ENCODE results near the gene ESR1.
"Not testable (repeated sequence)": the region's sequence is repeated elsewhere in the genome, so short reads cannot be mapped to it uniquely, and the experiment has no call there.

Gene ESR1

DNA sequence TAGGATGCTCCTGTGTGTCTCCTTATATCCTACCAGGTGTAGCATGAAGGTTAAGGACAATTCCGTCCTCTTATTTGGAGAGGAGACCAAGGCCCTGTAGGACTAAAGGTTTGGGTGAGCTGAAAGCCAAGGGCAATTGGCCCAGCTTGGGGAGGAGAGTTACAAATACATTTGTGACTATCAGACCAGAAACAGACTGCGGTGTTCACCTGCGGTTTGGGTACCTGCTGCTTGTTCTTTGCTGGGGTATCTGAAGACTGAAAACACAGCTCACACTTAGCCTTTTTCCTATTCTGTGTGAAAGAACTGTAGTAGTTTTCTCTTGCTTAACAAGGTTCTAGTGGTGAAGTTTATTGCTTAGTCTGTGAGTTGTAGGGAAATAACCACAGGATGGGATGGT is 55.0 kb downstream of the ESR1 start:
- no peaks in the 10 kb centered on the region for H3K27me3 ChIP-seq
- H3K4me1 ChIP-seq, result no peaks in the 10 kb centered on the region
- H3K27ac ChIP-seq, result no peak overlapping the region
- TF ChIP-seq, protein P1, sequence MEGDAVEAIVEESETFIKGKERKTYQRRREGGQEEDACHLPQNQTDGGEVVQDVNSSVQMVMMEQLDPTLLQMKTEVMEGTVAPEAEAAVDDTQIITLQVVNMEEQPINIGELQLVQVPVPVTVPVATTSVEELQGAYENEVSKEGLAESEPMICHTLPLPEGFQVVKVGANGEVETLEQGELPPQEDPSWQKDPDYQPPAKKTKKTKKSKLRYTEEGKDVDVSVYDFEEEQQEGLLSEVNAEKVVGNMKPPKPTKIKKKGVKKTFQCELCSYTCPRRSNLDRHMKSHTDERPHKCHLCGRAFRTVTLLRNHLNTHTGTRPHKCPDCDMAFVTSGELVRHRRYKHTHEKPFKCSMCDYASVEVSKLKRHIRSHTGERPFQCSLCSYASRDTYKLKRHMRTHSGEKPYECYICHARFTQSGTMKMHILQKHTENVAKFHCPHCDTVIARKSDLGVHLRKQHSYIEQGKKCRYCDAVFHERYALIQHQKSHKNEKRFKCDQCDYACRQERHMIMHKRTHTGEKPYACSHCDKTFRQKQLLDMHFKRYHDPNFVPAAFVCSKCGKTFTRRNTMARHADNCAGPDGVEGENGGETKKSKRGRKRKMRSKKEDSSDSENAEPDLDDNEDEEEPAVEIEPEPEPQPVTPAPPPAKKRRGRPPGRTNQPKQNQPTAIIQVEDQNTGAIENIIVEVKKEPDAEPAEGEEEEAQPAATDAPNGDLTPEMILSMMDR (IDR thresholded peaks at IDR 0.05), result no peak
- no peak for DNase-seq
- H3K9me3 ChIP-seq, result no peaks in the 10 kb centered on the region
- intact Hi-C loops (cut with DNase I; ENCODE audit: low total_unique reads), result no loop called here
- no peaks in the 10 kb centered on the region for H3K36me3 ChIP-seq
- no peak overlapping the region for H3K4me3 ChIP-seq

DNA sequence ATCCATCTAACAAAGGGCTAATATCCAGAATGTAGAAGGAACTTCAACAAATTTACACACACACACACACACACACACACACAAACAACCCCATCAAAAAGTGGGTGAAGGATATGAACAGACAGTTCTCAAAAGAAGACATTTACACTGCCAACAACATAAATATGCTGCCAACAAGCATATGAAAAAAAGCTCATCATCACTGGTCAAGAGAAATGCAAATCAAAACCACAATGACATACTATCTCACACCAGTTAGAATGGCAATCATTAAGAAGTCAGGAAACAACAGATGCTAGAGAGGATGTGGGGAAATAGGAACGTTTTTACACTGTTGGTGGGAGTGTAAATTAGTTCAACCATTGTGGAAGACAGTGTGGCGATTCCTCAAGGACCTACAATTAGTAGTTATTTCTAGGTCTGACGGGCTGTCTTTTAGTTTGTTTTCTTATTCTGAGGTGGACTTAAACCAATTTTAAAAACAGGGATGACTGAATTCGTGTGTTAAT is 59.9 kb downstream of the ESR1 start:
- H3K4me3 ChIP-seq; H3K27me3 ChIP-seq; H3K36me3 ChIP-seq; intact Hi-C loops (cut with DNase I; ENCODE audit: low total_unique reads); H3K9me3 ChIP-seq; DNase-seq; H3K27ac ChIP-seq: not testable (repeated sequence)
- peaks cover 0 to 24% (median 6%) of the 10 kb centered on the region in 4 donors for H3K4me1 ChIP-seq

DNA sequence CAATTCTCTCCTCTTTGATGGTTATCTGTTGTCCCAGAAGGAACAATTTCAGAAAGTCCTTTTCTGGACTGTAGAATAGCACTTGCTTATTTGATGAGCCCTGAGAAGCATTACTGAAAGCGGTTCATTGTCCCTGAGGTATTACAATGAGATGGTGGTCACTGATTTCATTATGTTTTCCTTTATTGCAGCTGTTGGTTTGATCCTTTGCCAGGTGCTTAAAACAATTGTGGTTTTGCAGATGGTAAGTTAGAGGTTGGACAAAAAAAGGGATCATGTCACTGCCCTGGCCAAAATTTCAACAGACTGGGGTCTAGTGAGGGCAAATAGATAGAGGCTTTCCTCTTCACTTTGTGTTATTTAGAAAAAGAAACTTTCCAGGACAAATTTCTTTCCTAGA is 61.9 kb downstream of the ESR1 start:
- Histone ChIP-seq H3K36me3 (no peaks in the 10 kb centered on the region), H3K27ac (peak overlapping the region in 1 of 2 donors; percentile 19), H3K4me3 (no peak overlapping the region), H3K4me1 (peaks cover 0 to 30% (median 6%) of the 10 kb centered on the region in 4 donors), H3K27me3 (no peaks in the 10 kb centered on the region), H3K9me3 (no peaks in the 10 kb centered on the region)
- no peak for DNase-seq
- intact Hi-C loops (cut with DNase I; ENCODE audit: low total_unique reads), result no loop called here
- TF ChIP-seq, protein P1 (IDR thresholded peaks at IDR 0.05), result no peak

DNA sequence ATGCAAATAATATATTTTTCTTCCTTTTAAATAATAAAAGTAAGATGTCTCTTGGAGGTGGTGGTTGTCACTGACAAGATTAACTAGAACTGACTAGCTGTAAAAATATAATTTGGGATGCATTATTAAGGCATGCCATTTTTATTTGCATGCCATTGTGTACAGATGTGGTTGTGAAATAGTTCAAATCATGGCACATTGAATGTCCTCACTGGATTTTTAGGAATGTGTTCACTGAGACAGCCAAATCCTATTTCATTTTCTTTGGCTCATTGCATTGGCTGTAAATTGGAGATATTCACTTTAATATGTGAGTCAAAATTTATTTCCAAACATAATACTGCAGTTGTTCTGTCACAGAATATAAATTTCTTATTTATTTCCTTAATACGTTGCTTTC is 62.3 kb downstream of the ESR1 start:
- intact Hi-C loops (cut with DNase I; ENCODE audit: low total_unique reads), result no loop called here
- peak overlapping the region; percentile 10 to 45 for H3K27ac ChIP-seq

DNA sequence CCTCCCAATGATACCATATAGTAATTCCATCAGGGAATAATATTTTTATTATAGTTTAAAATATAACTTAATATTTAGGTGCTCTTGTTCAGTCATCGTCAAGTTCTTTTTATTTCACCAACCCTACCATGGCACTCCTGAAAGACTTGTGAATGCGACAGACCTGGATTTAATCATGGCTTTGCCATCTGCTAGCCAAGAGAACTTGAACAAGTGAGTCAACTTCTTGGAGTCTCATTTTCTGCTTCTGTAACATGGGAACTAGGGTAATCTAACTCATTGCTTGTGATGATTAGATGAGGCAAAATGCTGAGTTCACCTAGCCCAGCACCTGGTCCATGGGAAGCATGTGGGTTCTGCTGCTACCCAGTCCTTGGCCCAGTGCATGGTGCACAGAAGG is 62.9 kb downstream of the ESR1 start:
- intact Hi-C loops (cut with DNase I; ENCODE audit: low total_unique reads), result no loop called here
- H3K27me3 ChIP-seq, result no peaks in the 10 kb centered on the region
- peak overlapping the region; percentile 10 to 45 for H3K27ac ChIP-seq

More for the DNA sequence above, 62.3 kb downstream of the ESR1 start:
- no peak overlapping the region for H3K4me3 ChIP-seq
- no peaks in the 10 kb centered on the region for H3K9me3 ChIP-seq
- peaks cover 0 to 30% (median 6%) of the 10 kb centered on the region in 4 donors for H3K4me1 ChIP-seq
- H3K27me3 ChIP-seq, result no peaks in the 10 kb centered on the region
- H3K36me3 ChIP-seq, result no peaks in the 10 kb centered on the region
- TF ChIP-seq, protein P1 (IDR thresholded peaks at IDR 0.05), result no peak
- DNase-seq, result no peak

DNA sequence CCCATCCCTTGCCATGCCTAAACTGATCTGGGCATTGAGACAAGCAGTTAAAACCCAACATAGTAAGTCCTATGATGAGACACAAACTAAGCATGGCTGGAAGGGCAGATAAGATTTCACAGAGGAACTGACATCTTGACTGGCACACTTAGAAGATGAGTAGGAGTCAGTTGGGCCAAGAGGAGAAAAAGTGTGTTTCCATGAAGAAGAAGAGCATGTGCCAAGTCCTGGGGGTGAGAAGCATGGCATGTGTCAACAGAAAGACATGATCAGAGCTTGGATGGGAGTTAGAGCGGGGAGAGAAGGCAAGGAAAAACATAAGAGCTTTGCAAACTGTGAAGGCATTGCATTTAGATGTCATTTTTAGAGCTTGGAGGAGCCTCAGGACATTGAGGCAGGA is 68.0 kb downstream of the ESR1 start:
- Histone ChIP-seq H3K27me3 (no peaks in the 10 kb centered on the region), H3K9me3 (no peaks in the 10 kb centered on the region), H3K4me3 (no peak overlapping the region), H3K27ac (no peak overlapping the region), H3K4me1 (peaks cover 0 to 13% (median under 1%) of the 10 kb centered on the region in 4 donors), H3K36me3 (no peaks in the 10 kb centered on the region)
- intact Hi-C loops (cut with DNase I; ENCODE audit: low total_unique reads), result no loop called here
- no peak for DNase-seq
- TF ChIP-seq, protein P1 (IDR thresholded peaks at IDR 0.05), result no peak

More for the DNA sequence above, 62.9 kb downstream of the ESR1 start:
- TF ChIP-seq, protein P1 (IDR thresholded peaks at IDR 0.05), result no peak
- DNase-seq, result no peak
- H3K4me3 ChIP-seq, result no peak overlapping the region
- H3K36me3 ChIP-seq, result no peaks in the 10 kb centered on the region
- peaks cover 0 to 30% (median 6%) of the 10 kb centered on the region in 4 donors for H3K4me1 ChIP-seq
- no peaks in the 10 kb centered on the region for H3K9me3 ChIP-seq
